OCI-LY7 (cell line): ENCODE measurements around the gene PPM1H. TPM values are rescaled to one million over a fixed set of nuclear protein-coding genes. Genes with fewer than 3 reads are reported as not detected.

ENCODE experiments used
- BruUV-seq: library from RNA; stranded (reverse); fragments of 400-500 nt; replicated peaks from 2 replicates; lab custom pipeline; 2021; lab: Mats Ljungman, UMichigan
- CTCF ChIA-PET: fragments of 300-600 bp; sonication (Branson Sonifier 250); formaldehyde crosslinking; loops from one replicate; lab custom pipeline; 2022; ENCODE audit warnings: antibody characterized with exemption; ENCODE audit not compliant: unreplicated experiment; lab: Charles Lee
- POLR2A ChIA-PET: fragments of 300-600 bp; sonication (Branson Sonifier 250); formaldehyde crosslinking; loops from one replicate; lab custom pipeline; 2022; ENCODE audit warnings: antibody characterized with exemption; lab: Charles Lee
- DNase-seq: peaks from one replicate; pipeline ENCODE4 v3.0.0-alpha.2; 2015; ENCODE audit warnings: low spot score
- H2AFZ ChIP-seq: fragments of 200-600 bp; sonication (generic), shearing (Covaris generic); 2 replicates; pipeline ENCODE4 v1.6.1; 2014; ENCODE audit warnings: mild to moderate bottlenecking, antibody characterized with exemption, low read length, moderate library complexity
- H3K27ac ChIP-seq: fragments of 200-600 bp; sonication (generic); 2 replicates; pipeline ENCODE4 v1.5.1; 2014; ENCODE audit warnings: mixed run types, low read depth, mild to moderate bottlenecking, moderate library complexity, low read length, inconsistent platforms; ENCODE audit not compliant: poor library complexity, severe bottlenecking
- H3K36me3 ChIP-seq: fragments of 200-600 bp; sonication (generic); 2 replicates; pipeline ENCODE4 v1.6.1; 2014; ENCODE audit warnings: mild to moderate bottlenecking, antibody characterized with exemption, low read length, moderate library complexity, mixed read lengths; ENCODE audit not compliant: insufficient read depth
- H3K4me1 ChIP-seq: fragments of 200-600 bp; sonication (generic); 2 replicates; pipeline ENCODE4 v1.5.1; 2014; ENCODE audit warnings: mild to moderate bottlenecking, low read length; ENCODE audit not compliant: insufficient read depth, poor library complexity, severe bottlenecking
- H3K4me2 ChIP-seq: fragments of 200-600 bp; sonication (generic); 2 replicates; pipeline ENCODE4 v1.6.1; 2014; ENCODE audit warnings: mild to moderate bottlenecking, low read length
- H3K4me3 ChIP-seq: fragments of 200-600 bp; sonication (generic); 2 replicates; pipeline ENCODE4 v1.5.1; 2014; ENCODE audit warnings: mild to moderate bottlenecking, low read depth, low read length; ENCODE audit not compliant: poor library complexity, severe bottlenecking
- H3K79me2 ChIP-seq: fragments of 200-600 bp; sonication (generic); 2 replicates; pipeline ENCODE4 v1.6.1; 2016; ENCODE audit warnings: low read depth, mild to moderate bottlenecking, low read length, moderate library complexity, mixed read lengths; ENCODE audit not compliant: insufficient read depth
- H3K9me2 ChIP-seq: fragments of 200-600 bp; sonication (generic); 2 replicates; pipeline ENCODE4 v1.6.1; 2016; ENCODE audit warnings: mild to moderate bottlenecking, low read length, mixed read lengths; ENCODE audit not compliant: insufficient read depth
- H3K9me3 ChIP-seq: fragments of 200-600 bp; sonication (generic); 2 replicates; pipeline ENCODE4 v1.6.1; 2014; ENCODE audit warnings: mild to moderate bottlenecking, mixed run types, low read length, mixed read lengths
- H4K20me1 ChIP-seq: fragments of 200-600 bp; sonication (generic); 2 replicates; pipeline ENCODE4 v1.6.1; 2014; ENCODE audit warnings: mild to moderate bottlenecking, antibody characterized with exemption, low read length, moderate library complexity, mixed read lengths; ENCODE audit not compliant: insufficient read depth
- EZH2phosphoT487 ChIP-seq: fragments of 200-600 bp; sonication (generic); IDR thresholded peaks from 2 replicates; pipeline ENCODE4 v1.6.1; 2018; ENCODE audit warnings: low read depth, borderline replicate concordance, mild to moderate bottlenecking, mixed run types, antibody characterized with exemption, low read length, moderate library complexity, mixed read lengths
- intact Hi-C: fragments of 100-400 bp; cut with micrococcal nuclease; formaldehyde crosslinking; loops from one replicate; pipeline ENCODE4 v1.10.0; 2022; ENCODE audit not compliant: unreplicated experiment
- total RNA-seq, 2 experiments: library from RNA; depleted of rRNA in 1 of 2; stranded (reverse); fragments of >200 nt in 1 of 2; shearing (Covaris generic) in 1 of 2; gene quantifications; 2 replicates each; pipeline ENCODE4 v1.2.3, GENCODE V29; 2014 to 2022
- TF ChIP-seq, protein P1 (sequence below): fragments of 200-600 bp; sonication (generic); conservative IDR thresholded peaks from 2 replicates; pipeline ENCODE4 v1.5.1; 2014; ENCODE audit warnings: mild to moderate bottlenecking, antibody characterized with exemption, low read length, moderate library complexity, mixed read lengths

The PPM1H gene
- total RNA-seq, 2 experiments from 2014 or later: 2.0 to 3.4 TPM

DNA sequence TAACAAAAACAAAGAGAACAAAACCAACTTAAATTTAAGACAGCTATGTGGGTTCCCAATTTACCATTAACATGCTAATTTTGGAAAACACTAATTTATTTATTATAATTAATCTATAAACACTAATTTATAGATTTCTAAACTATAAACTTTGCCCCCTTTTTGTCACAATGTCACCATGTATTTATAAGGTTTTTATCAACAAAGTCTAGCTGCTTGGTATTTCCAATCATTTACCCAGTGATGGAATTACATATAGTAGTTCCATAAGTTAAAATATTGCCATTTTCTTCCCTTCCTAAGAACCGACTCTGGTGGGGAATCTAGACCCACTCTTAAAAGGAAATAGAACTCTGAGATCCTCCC is 140.7 kb downstream of the PPM1H start:
- H2AFZ ChIP-seq: no peak overlapping the region
- no peaks in the 10 kb centered on the region for H4K20me1 ChIP-seq
- no peaks in the 10 kb centered on the region for H3K9me3 ChIP-seq
- no peak overlapping the region for H3K27ac ChIP-seq
- TF ChIP-seq EZH2phosphoT487: no peak
- TF ChIP-seq, protein P1, sequence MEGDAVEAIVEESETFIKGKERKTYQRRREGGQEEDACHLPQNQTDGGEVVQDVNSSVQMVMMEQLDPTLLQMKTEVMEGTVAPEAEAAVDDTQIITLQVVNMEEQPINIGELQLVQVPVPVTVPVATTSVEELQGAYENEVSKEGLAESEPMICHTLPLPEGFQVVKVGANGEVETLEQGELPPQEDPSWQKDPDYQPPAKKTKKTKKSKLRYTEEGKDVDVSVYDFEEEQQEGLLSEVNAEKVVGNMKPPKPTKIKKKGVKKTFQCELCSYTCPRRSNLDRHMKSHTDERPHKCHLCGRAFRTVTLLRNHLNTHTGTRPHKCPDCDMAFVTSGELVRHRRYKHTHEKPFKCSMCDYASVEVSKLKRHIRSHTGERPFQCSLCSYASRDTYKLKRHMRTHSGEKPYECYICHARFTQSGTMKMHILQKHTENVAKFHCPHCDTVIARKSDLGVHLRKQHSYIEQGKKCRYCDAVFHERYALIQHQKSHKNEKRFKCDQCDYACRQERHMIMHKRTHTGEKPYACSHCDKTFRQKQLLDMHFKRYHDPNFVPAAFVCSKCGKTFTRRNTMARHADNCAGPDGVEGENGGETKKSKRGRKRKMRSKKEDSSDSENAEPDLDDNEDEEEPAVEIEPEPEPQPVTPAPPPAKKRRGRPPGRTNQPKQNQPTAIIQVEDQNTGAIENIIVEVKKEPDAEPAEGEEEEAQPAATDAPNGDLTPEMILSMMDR: peak; percentile 4; the same call in 1 of the 2 replicates
- BruUV-seq: no TSS peak
- H3K9me2 ChIP-seq: no peaks in the 10 kb centered on the region
- no peak overlapping the region for H3K4me3 ChIP-seq
- intact Hi-C loops: loop anchor here (1.0 to 5.0 kb wide), 2 partner anchors 192 to 356 kb away; no protein-coding TSS in a partner anchor
- ChIA-PET CTCF (interaction anchor here (1.3 kb wide), 1 partner anchor 213 kb away, joined by 5 read pairs; no protein-coding TSS in a partner anchor), POLR2A (interaction anchor here (0.6 to 0.7 kb wide), 2 partner anchors 12 to 353 kb away, joined by 3 read pairs; no protein-coding TSS in a partner anchor)
- no peaks in the 10 kb centered on the region for H3K79me2 ChIP-seq
- DNase-seq: no peak
- H3K4me1 ChIP-seq: no peaks in the 10 kb centered on the region
- no peaks in the 10 kb centered on the region for H3K36me3 ChIP-seq
- no peak overlapping the region for H3K4me2 ChIP-seq

DNA sequence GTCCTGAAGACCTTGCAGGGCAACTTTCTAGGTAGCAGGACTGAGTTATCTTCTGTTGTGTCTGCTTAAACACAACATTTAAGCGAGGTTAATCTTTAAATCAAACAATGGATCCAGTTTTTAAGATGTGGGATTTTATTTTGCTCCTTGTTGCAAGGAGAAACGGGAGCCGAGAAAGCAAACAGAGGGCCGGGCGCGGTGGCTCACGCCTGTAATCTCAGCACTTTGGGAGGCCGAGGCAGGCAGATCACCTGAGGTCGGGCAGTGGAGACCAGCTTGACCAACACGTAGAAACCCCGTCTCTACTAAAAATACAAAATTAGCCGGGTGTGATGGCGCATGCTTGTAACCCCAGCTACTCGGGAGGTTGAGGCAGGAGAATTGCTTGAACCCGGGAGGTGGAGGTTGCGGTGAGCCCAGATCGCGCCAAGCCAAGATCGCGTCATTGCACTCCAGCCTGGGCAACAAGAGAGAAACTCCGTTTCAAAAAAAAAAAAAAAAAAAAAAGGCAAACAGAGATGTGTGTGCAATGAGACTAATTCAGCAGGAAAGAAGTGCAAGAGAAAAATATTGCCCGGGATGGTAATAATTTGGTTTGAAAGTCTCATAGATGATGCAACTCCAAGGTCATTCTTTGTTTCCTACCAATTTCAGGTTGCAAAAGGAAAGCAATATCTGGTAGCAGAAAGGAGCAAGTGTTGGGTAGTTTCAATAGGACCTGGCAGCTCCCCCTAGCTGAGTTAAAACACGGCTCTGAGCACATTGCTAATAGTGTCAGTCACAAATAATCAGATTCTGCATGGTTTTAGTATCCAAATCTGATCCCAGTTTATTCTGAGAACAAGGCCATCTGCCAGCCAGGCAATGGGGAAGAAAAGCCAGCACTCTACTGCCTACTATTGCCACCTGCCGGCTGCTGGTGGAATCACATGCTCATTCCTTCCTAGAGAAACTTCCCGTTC is 141.4 kb downstream of the PPM1H start:
- H3K4me3 ChIP-seq: no peak overlapping the region
- peak; percentile 64 for DNase-seq
- no peaks in the 10 kb centered on the region for H3K9me3 ChIP-seq
- no peaks in the 10 kb centered on the region for H3K9me2 ChIP-seq
- H3K4me1 ChIP-seq: no peaks in the 10 kb centered on the region
- POLR2A ChIA-PET: interaction anchor here (0.6 to 0.7 kb wide), 3 partner anchors 12 to 352 kb away, joined by 3 to 7 read pairs (median 3); no protein-coding TSS in a partner anchor
- no peaks in the 10 kb centered on the region for H3K36me3 ChIP-seq
- intact Hi-C loops: loop anchor here (1.0 to 5.0 kb wide), 2 partner anchors 191 to 355 kb away; no protein-coding TSS in a partner anchor
- no TSS peak for BruUV-seq
- H3K4me2 ChIP-seq: no peak overlapping the region
- H3K27ac ChIP-seq: no peak overlapping the region
- TF ChIP-seq, protein P1: peak; percentile 95
- TF ChIP-seq EZH2phosphoT487: no peak
- no peaks in the 10 kb centered on the region for H3K79me2 ChIP-seq
- CTCF ChIA-PET: interaction anchor here (1.3 kb wide), 1 partner anchor 212 kb away, joined by 5 read pairs; no protein-coding TSS in a partner anchor
- no peak overlapping the region for H2AFZ ChIP-seq
- no peaks in the 10 kb centered on the region for H4K20me1 ChIP-seq
